ENCODE measurements around the gene TBX10.
"Not testable (repeated sequence)": the region's sequence is repeated elsewhere in the genome, so short reads cannot be mapped to it uniquely, and the experiment has no call there.

DNA sequence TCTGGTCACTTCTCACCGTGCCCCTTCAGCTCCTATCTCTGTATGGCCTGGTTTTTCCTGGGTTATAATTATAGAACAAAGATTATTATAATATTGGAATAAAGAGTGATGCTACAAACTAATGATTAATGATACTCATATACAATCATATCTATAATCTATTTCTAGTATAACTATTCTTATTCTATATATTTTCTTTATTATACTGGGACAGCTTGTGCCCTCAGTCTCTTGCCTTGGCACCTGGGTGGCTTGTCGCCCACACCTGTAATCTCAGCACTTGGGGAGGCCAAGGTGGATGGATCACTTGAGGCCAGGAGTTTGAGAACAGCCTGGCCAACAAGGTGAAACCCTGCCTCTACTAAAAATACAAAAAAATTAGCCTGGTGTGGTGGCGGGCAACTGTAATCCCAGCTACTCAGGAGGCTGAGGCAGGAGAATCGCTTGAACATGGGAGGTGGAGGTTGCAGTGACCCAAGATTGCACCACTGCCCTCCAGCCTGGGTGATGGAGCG is 20.1 kb upstream of the TBX10 start:
- not testable (repeated sequence) for TF ChIP-seq POLR2AphosphoS5 (IDR thresholded peaks at IDR 0.05; ENCODE audit: low read depth, low read length); TAF1 (IDR thresholded peaks at IDR 0.05; ENCODE audit: borderline replicate concordance, low read depth, low read length)
